ENCODE data around the gene TMTC1.

DNA sequence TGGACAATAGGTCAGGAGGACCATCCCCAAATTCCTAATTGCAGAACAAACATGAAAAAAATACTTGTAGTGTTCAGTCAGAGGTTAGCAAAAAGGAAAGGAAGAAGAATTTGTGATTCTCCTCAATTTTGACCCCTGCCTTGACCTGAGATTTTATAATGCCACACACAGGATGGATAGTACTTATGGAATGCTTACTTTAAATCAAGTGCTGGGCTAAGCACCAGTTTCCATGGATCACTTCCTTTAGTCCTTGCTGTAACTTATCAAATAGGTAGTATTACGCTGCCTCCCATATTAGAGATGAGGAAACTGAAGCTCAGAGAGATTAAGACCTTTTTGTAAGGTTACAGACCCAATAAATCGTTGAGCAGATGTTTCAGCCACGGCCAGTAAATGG is 205.0 kb downstream of the TMTC1 start:
- no peak for TF ChIP-seq POLR2A (IDR thresholded peaks at IDR 0.05)
- TF ChIP-seq, protein P1, sequence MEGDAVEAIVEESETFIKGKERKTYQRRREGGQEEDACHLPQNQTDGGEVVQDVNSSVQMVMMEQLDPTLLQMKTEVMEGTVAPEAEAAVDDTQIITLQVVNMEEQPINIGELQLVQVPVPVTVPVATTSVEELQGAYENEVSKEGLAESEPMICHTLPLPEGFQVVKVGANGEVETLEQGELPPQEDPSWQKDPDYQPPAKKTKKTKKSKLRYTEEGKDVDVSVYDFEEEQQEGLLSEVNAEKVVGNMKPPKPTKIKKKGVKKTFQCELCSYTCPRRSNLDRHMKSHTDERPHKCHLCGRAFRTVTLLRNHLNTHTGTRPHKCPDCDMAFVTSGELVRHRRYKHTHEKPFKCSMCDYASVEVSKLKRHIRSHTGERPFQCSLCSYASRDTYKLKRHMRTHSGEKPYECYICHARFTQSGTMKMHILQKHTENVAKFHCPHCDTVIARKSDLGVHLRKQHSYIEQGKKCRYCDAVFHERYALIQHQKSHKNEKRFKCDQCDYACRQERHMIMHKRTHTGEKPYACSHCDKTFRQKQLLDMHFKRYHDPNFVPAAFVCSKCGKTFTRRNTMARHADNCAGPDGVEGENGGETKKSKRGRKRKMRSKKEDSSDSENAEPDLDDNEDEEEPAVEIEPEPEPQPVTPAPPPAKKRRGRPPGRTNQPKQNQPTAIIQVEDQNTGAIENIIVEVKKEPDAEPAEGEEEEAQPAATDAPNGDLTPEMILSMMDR (IDR thresholded peaks at IDR 0.05): no peak
